GM12865 (cell line): Measurements from ENCODE around the gene UBL3.

ENCODE experiments used
- DNase-seq: peaks from one replicate; pipeline ENCODE4 v3.0.0; 2010; ENCODE audit warnings: low read depth
- H3K4me3 ChIP-seq: 2 replicates; pipeline ENCODE4 v1.5.1; 2011; ENCODE audit warnings: mild to moderate bottlenecking, low read depth, low read length, control low read depth
- CTCF ChIP-seq: IDR thresholded peaks from 2 replicates; pipeline ENCODE4 v1.5.1; 2011; ENCODE audit warnings: low read length, control low read depth, low read depth, inconsistent platforms; ENCODE audit not compliant: insufficient read depth; ENCODE audit errors: missing control alignments

The UBL3 gene

GRCh38 chr13:29858667-29859066 is 8.2 kb upstream of the UBL3 start:
- TF ChIP-seq CTCF, result no peak
- DNase-seq, result no peak

GRCh38 chr13:29858231-29858630 is 7.8 kb upstream of the UBL3 start:
- H3K4me3 ChIP-seq, result no peak overlapping the region
- TF ChIP-seq CTCF, result no peak
- DNase-seq, result no peak

More at GRCh38 chr13:29858667-29859066, 8.2 kb upstream of the UBL3 start:
- no peak overlapping the region for H3K4me3 ChIP-seq

- TF ChIP-seq CTCF, result no peak
- H3K4me3 ChIP-seq, result no peak overlapping the region
These were observed 6.7 kb upstream of the UBL3 start for GRCh38 chr13:29857085-29857484.

GRCh38 chr13:29856426-29856825 is 6.0 kb upstream of the UBL3 start:
- TF ChIP-seq CTCF, result no peak
- no peak for DNase-seq
- no peak overlapping the region for H3K4me3 ChIP-seq

More at GRCh38 chr13:29857085-29857484, 6.7 kb upstream of the UBL3 start:
- no peak for DNase-seq

- no peak for TF ChIP-seq CTCF
- H3K4me3 ChIP-seq, result no peak overlapping the region
- DNase-seq, result no peak
These were observed 5.4 kb upstream of the UBL3 start for GRCh38 chr13:29855784-29856183.

- H3K4me3 ChIP-seq, result no peak overlapping the region
- DNase-seq, result no peak
- TF ChIP-seq CTCF, result no peak
These were observed 4.6 kb upstream of the UBL3 start for GRCh38 chr13:29855009-29855408.

- DNase-seq, result no peak
- no peak overlapping the region for H3K4me3 ChIP-seq
- TF ChIP-seq CTCF, result no peak
These were observed 2.7 kb upstream of the UBL3 start for GRCh38 chr13:29853131-29853530.
